HepG2 (cell line): ENCODE measurements around the gene CDH12. TPM values are rescaled to one million over a fixed set of nuclear protein-coding genes. Genes with fewer than 3 reads are reported as not detected.

Experiments used
- ATAC-seq: fragments of 200-7000 bp; cut with Tn5 transposase; 3 replicates; pipeline ENCODE4 v1.9.1; 2020; ENCODE audit warnings: mild to moderate bottlenecking, moderate library complexity
- BruUV-seq: library from RNA; stranded (reverse); fragments of 400-500 nt; replicated peaks from 2 replicates; lab custom pipeline; 2021; lab: Mats Ljungman, UMichigan
- CTCF ChIA-PET: fragments of 300-600 bp; formaldehyde crosslinking; extraction: SDS; loops from one replicate; lab custom pipeline; 2021; ENCODE audit warnings: low total read pairs, inconsistent platforms, low intra/inter-chr PET ratio; lab: Yijun Ruan, JAX
- POLR2A ChIA-PET: fragments of 350-600 bp; sonication (Branson Sonifier 250); formaldehyde crosslinking; loops from one replicate; lab custom pipeline; 2020; ENCODE audit warnings: antibody characterized with exemption, inconsistent platforms; lab: Yijun Ruan, JAX
- DNase-seq: peaks from one replicate; pipeline ENCODE4 v3.0.0-alpha.2; 2015; ENCODE audit warnings: low spot score
- FAIRE-seq: peaks from 3 replicates; lab custom pipeline; 2011; peaks lifted over from hg19 to GRCh38; lab: Jason Lieb, UNC
- H2AFZ ChIP-seq: one replicate; pipeline ENCODE4 v1.6.1; 2011; ENCODE audit warnings: low read length, inconsistent platforms
- H3K27ac ChIP-seq: fragments of 300-600 bp; 3 replicates; pipeline ENCODE4 v1.8.0; 2011; ENCODE audit warnings: mixed run types, mild to moderate bottlenecking, mixed read lengths, low read length, inconsistent platforms; ENCODE audit not compliant: insufficient read depth; ENCODE audit errors: extremely low read length
- H3K27me3 ChIP-seq, 2 experiments: fragments of 200-600 bp in 1 of 2; 2 replicates in 1 of 2; 3 replicates in 1 of 2; pipeline versions ENCODE4 v1.6.0 to v1.8.0; 2011; ENCODE audit warnings: low read length in 2 of 2, mild to moderate bottlenecking in 2 of 2, moderate library complexity in 2 of 2, inconsistent platforms in 1 of 2; ENCODE audit not compliant: insufficient read depth in 2 of 2, control insufficient read depth in 1 of 2
- H3K36me3 ChIP-seq, 2 experiments: fragments of 200-600 bp in 1 of 2; replicated peaks in 1 of 2; 2 replicates in 1 of 2; 3 replicates in 1 of 2; pipeline versions ENCODE4 v1.5.1 to v1.8.0; 2011; ENCODE audit warnings: low read length in 2 of 2, inconsistent platforms in 1 of 2; ENCODE audit not compliant: insufficient read depth in 2 of 2, control insufficient read depth in 1 of 2
- H3K4me1 ChIP-seq: 2 replicates; pipeline ENCODE4 v1.5.1; 2012; ENCODE audit warnings: low read length, inconsistent platforms; ENCODE audit not compliant: insufficient read depth
- H3K4me2 ChIP-seq: 2 replicates; pipeline ENCODE4 v1.6.0; 2011; ENCODE audit warnings: low read depth, low read length, inconsistent platforms
- H3K4me3 ChIP-seq, 3 experiments: fragments of 200-600 bp in 1 of 3; sonication (generic), shearing (Covaris generic) in 1 of 3; replicated peaks in 1 of 3; 2 replicates each; pipeline ENCODE4 v1.5.1; 2011 to 2016; ENCODE audit warnings: low read length in 3 of 3, inconsistent platforms in 2 of 3, low read depth in 2 of 3, mild to moderate bottlenecking in 2 of 3, control low read depth in 1 of 3, mixed read lengths in 1 of 3; ENCODE audit not compliant: insufficient read depth in 1 of 3
- H3K79me2 ChIP-seq: one replicate; pipeline ENCODE4 v1.6.1; 2011; ENCODE audit warnings: low read length, inconsistent platforms; ENCODE audit not compliant: insufficient read depth
- H3K9ac ChIP-seq: 2 replicates; pipeline ENCODE4 v1.6.0; 2011; ENCODE audit warnings: mild to moderate bottlenecking, low read depth, low read length, inconsistent platforms; ENCODE audit not compliant: insufficient read depth
- H3K9me3 ChIP-seq: 2 replicates; pipeline ENCODE4 v1.5.1; 2012; ENCODE audit warnings: mild to moderate bottlenecking, low read length
- H4K20me1 ChIP-seq: 2 replicates; pipeline ENCODE4 v1.6.0; 2011; ENCODE audit warnings: inconsistent platforms, mild to moderate bottlenecking, low read length, moderate library complexity; ENCODE audit not compliant: insufficient read depth
- ESRRA ChIP-seq: sonication (generic); formaldehyde crosslinking; IDR thresholded peaks from 2 replicates; pipeline ENCODE4 v1.5.1; 2020; ENCODE audit warnings: mild to moderate bottlenecking, low read depth, missing genetic modification reagents
- FLYWCH1 ChIP-seq: sonication (generic); formaldehyde crosslinking; IDR thresholded peaks from 2 replicates; pipeline ENCODE4 v1.8.1; 2023; ENCODE audit warnings: mild to moderate bottlenecking, missing genetic modification reagents
- GATAD1 ChIP-seq: IDR thresholded peaks from 2 replicates; pipeline ENCODE4 v1.6.1; 2016; ENCODE audit warnings: missing genetic modification reagents, missing compliant biosample characterization
- HNRNPK ChIP-seq: fragments of 200-400 bp; formaldehyde crosslinking; IDR thresholded peaks from 2 replicates; pipeline ENCODE4 v1.6.1; 2018; ENCODE audit warnings: low read length, low read depth, moderate library complexity, mild to moderate bottlenecking; ENCODE audit not compliant: poor library complexity, severe bottlenecking
- IRX3 ChIP-seq: sonication (generic); formaldehyde crosslinking; IDR thresholded peaks from 2 replicates; pipeline ENCODE4 v1.8.1; 2023; ENCODE audit warnings: mild to moderate bottlenecking, low read depth, missing genetic modification reagents, borderline replicate concordance
- MAFF ChIP-seq: IDR thresholded peaks from 2 replicates; pipeline ENCODE4 v1.6.1; 2011; ENCODE audit warnings: low read depth, low read length, improper control_type of control experiment
- POLR2A ChIP-seq, 2 experiments: IDR thresholded peaks; 2 replicates each; pipeline ENCODE4 v1.6.1; 2011; ENCODE audit warnings: low read depth in 2 of 2, low read length in 2 of 2, mild to moderate bottlenecking in 1 of 2, moderate library complexity in 1 of 2; ENCODE audit not compliant: insufficient read depth in 1 of 2
- SMAD9 ChIP-seq: sonication (generic); formaldehyde crosslinking; IDR thresholded peaks from 2 replicates; pipeline ENCODE4 v1.5.1; 2020; ENCODE audit warnings: mild to moderate bottlenecking, missing genetic modification reagents
- WGBS: methylation state at CpG from one replicate; pipeline ENCODE4 v1.1.6; 2017; ENCODE audit warnings: low lambda C conversion rate; 5-methylcytosine and 5-hydroxymethylcytosine counted together
- in situ Hi-C: cut with HindIII; loops from 2 replicates; pipeline ENCODE4 v1.10.0; 2017; ENCODE audit warnings: low pct_unique_long_range_greater_than_20kb; ENCODE audit not compliant: extremely low pct_ligation_motif_present
- intact Hi-C: fragments of 100-400 bp; cut with micrococcal nuclease; formaldehyde crosslinking; loops from one replicate; pipeline ENCODE4 v1.10.0; 2022; ENCODE audit not compliant: unreplicated experiment
- polyA plus RNA-seq, 8 experiments: library from polyadenylated mRNA; depleted of rRNA in 3 of 8; stranded (reverse) in 7 of 8; unstranded in 1 of 8; fragments of >200 nt; fragmentation: Illumina TruSeq in 4 of 8; extraction: Trizol in 4 of 8; gene quantifications; 2 replicates each; pipeline versions ENCODE4 v1.2.1 to v1.2.3, GENCODE V29; 2011 to 2016; ENCODE audit warnings: low read depth in 4 of 8, missing spikeins in 1 of 8, mixed read lengths in 1 of 8; ENCODE audit not compliant: insufficient read depth in 1 of 8
- total RNA-seq, 5 experiments: library from RNA; depleted of rRNA; stranded (reverse); fragments of >200 nt; fragmentation: Illumina TruSeq; extraction: Trizol; gene quantifications; 2 replicates each; pipeline ENCODE4 v1.2.3, GENCODE V29; 2016; ENCODE audit warnings: low read depth in 1 of 5
- TF ChIP-seq, protein P1 (sequence below): sonication (generic); formaldehyde crosslinking; IDR thresholded peaks from 2 replicates; pipeline ENCODE4 v1.5.0; 2020; ENCODE audit warnings: mild to moderate bottlenecking, missing genetic modification reagents, moderate library complexity
- TF ChIP-seq, protein P2 (sequence below): fragments of 450-650 bp; IDR thresholded peaks from 2 replicates; pipeline ENCODE4 v1.6.1; 2017
- TF ChIP-seq, protein P3 (sequence below): sonication (generic); IDR thresholded peaks from 2 replicates; pipeline ENCODE4 v1.6.1; 2016; ENCODE audit warnings: low read depth, borderline replicate concordance
- TF ChIP-seq, protein P4 (sequence below): sonication (generic); formaldehyde crosslinking; IDR thresholded peaks from 2 replicates; pipeline ENCODE4 v1.4.0; 2020; ENCODE audit warnings: missing genetic modification reagents

CDH12 gene
- total and polyA plus RNA-seq, 2 of the 13 experiments (the other 11 are each of a cell fraction or from before 2014, with no cell fraction given): not detected

DNA sequence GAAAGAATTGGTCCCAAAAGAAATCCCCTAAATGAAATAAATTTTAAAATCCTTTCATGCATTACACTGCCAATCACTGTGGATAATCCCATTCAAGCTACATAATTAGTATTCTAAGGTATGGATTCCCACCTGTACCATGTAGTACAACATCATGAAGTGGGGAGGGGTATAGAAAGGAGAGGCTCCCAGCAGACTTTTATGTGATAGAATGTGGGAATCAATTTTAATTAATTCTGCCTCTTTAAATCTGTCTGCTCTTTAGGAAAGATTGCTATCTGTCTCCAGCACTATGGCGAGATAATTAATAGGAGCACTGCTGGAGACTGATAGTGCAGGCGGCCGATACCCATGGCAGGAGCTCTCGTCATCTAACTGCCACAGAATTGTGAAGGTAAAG, 95.4 kb downstream of the CDH12 start:
- FAIRE-seq (no peak), DNase-seq (no peak), ATAC-seq (no peak)
- no TSS peak for BruUV-seq
- TF ChIP-seq ESRRA (CRISPR knock-in tag) (no peak), SMAD9 (CRISPR knock-in tag) (no peak), HNRNPK (no peak), IRX3 (no peak), POLR2A (IDR thresholded peaks at IDR 0.05; ENCODE audit: insufficient read depth in 1 of 2, low read depth in 2 of 2, low read length in 2 of 2) (no peak), MAFF (no peak), GATAD1 (CRISPR knock-in tag) (no peak), FLYWCH1 (no peak)
- TF ChIP-seq, protein P1, sequence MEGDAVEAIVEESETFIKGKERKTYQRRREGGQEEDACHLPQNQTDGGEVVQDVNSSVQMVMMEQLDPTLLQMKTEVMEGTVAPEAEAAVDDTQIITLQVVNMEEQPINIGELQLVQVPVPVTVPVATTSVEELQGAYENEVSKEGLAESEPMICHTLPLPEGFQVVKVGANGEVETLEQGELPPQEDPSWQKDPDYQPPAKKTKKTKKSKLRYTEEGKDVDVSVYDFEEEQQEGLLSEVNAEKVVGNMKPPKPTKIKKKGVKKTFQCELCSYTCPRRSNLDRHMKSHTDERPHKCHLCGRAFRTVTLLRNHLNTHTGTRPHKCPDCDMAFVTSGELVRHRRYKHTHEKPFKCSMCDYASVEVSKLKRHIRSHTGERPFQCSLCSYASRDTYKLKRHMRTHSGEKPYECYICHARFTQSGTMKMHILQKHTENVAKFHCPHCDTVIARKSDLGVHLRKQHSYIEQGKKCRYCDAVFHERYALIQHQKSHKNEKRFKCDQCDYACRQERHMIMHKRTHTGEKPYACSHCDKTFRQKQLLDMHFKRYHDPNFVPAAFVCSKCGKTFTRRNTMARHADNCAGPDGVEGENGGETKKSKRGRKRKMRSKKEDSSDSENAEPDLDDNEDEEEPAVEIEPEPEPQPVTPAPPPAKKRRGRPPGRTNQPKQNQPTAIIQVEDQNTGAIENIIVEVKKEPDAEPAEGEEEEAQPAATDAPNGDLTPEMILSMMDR (CRISPR knock-in tag): no peak
- TF ChIP-seq, protein P2, sequence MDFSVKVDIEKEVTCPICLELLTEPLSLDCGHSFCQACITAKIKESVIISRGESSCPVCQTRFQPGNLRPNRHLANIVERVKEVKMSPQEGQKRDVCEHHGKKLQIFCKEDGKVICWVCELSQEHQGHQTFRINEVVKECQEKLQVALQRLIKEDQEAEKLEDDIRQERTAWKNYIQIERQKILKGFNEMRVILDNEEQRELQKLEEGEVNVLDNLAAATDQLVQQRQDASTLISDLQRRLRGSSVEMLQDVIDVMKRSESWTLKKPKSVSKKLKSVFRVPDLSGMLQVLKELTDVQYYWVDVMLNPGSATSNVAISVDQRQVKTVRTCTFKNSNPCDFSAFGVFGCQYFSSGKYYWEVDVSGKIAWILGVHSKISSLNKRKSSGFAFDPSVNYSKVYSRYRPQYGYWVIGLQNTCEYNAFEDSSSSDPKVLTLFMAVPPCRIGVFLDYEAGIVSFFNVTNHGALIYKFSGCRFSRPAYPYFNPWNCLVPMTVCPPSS: no peak
- TF ChIP-seq, protein P3, sequence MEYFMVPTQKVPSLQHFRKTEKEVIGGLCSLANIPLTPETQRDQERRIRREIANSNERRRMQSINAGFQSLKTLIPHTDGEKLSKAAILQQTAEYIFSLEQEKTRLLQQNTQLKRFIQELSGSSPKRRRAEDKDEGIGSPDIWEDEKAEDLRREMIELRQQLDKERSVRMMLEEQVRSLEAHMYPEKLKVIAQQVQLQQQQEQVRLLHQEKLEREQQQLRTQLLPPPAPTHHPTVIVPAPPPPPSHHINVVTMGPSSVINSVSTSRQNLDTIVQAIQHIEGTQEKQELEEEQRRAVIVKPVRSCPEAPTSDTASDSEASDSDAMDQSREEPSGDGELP: no peak
- TF ChIP-seq, protein P4, sequence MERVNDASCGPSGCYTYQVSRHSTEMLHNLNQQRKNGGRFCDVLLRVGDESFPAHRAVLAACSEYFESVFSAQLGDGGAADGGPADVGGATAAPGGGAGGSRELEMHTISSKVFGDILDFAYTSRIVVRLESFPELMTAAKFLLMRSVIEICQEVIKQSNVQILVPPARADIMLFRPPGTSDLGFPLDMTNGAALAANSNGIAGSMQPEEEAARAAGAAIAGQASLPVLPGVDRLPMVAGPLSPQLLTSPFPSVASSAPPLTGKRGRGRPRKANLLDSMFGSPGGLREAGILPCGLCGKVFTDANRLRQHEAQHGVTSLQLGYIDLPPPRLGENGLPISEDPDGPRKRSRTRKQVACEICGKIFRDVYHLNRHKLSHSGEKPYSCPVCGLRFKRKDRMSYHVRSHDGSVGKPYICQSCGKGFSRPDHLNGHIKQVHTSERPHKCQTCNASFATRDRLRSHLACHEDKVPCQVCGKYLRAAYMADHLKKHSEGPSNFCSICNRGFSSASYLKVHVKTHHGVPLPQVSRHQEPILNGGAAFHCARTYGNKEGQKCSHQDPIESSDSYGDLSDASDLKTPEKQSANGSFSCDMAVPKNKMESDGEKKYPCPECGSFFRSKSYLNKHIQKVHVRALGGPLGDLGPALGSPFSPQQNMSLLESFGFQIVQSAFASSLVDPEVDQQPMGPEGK (CRISPR knock-in tag): no peak
- Histone ChIP-seq H3K36me3 (no peaks in the 10 kb centered on the region), H3K4me1 (no peaks in the 10 kb centered on the region), H3K27ac (no peak overlapping the region), H3K27me3 (no peaks in the 10 kb centered on the region), H3K79me2 (no peaks in the 10 kb centered on the region), H3K4me3 (no peak overlapping the region), H3K9ac (no peak overlapping the region), H3K4me2 (no peak overlapping the region), H3K9me3 (no peaks in the 10 kb centered on the region), H4K20me1 (no peaks in the 10 kb centered on the region), H2AFZ (no peak overlapping the region)
- POLR2A ChIA-PET: no interaction called here
- WGBS: 1% methylated on average over 4 of the region's 4 CpGs
- intact Hi-C loops: no loop called here
- CTCF ChIA-PET: no interaction called here
- in situ Hi-C loops: no loop called here
